IMR-90 (cell line): Measurements from ENCODE around the gene EBF3.

Experiments
- BHLHE40 ChIP-seq: fragments of 150-350 bp; IDR thresholded peaks from 2 replicates; pipeline ENCODE4 v1.6.1; 2016; ENCODE audit warnings: mild to moderate bottlenecking, low read depth, low read length
- CEBPB ChIP-seq: IDR thresholded peaks from 2 replicates; pipeline ENCODE4 v1.6.1; 2012; ENCODE audit warnings: low read depth, low read length, improper control_type of control experiment
- CTCF ChIP-seq: conservative IDR thresholded peaks from 2 replicates; pipeline ENCODE4 v1.5.1; 2012; ENCODE audit warnings: mild to moderate bottlenecking, low read depth, low read length, improper control_type of control experiment
- ELK1 ChIP-seq: fragments of 150-350 bp; IDR thresholded peaks from 2 replicates; pipeline ENCODE4 v1.6.1; 2016; ENCODE audit warnings: low read depth, mild to moderate bottlenecking, low read length, moderate library complexity, borderline replicate concordance
- FOS ChIP-seq: fragments of 150-350 bp; IDR thresholded peaks from 2 replicates; pipeline ENCODE4 v1.6.1; 2016; ENCODE audit warnings: low read depth, low read length
- MAFK ChIP-seq: IDR thresholded peaks from 2 replicates; pipeline ENCODE4 v1.6.1; 2012; ENCODE audit warnings: low read depth, low read length, improper control_type of control experiment
- MAZ ChIP-seq: IDR thresholded peaks from 2 replicates; pipeline ENCODE4 v1.6.1; 2012; ENCODE audit warnings: low read depth, mild to moderate bottlenecking, low read length, improper control_type of control experiment, moderate library complexity, borderline replicate concordance
- NFE2L2 ChIP-seq: fragments of 150-350 bp; IDR thresholded peaks from 2 replicates; pipeline ENCODE4 v1.6.1; 2016; ENCODE audit warnings: low read depth, mild to moderate bottlenecking, low read length
- POLR2A ChIP-seq: IDR thresholded peaks from 2 replicates; pipeline ENCODE4 v1.6.1; 2012; ENCODE audit warnings: mild to moderate bottlenecking, low read depth, low read length
- RAD21 ChIP-seq: IDR thresholded peaks from 2 replicates; pipeline ENCODE4 v1.6.1; 2012; ENCODE audit warnings: low read length, improper control_type of control experiment
- RFX5 ChIP-seq: IDR thresholded peaks from 2 replicates; pipeline ENCODE4 v1.8.0; 2012; ENCODE audit warnings: low read depth, mild to moderate bottlenecking, low read length, moderate library complexity
- SMC3 ChIP-seq: fragments of 150-350 bp; IDR thresholded peaks from 2 replicates; pipeline ENCODE4 v1.6.1; 2016; ENCODE audit warnings: low read depth, mild to moderate bottlenecking, antibody characterized with exemption, low read length, moderate library complexity

GRCh38 chr10:129982825-129983224 is 18.8 kb upstream of the EBF3 start:
- TF ChIP-seq BHLHE40 (no peak), POLR2A (no peak), MAZ (no peak), CTCF (no peak), RAD21 (no peak), CEBPB (no peak), NFE2L2 (no peak), RFX5 (no peak), SMC3 (no peak), ELK1 (no peak), FOS (no peak), MAFK (no peak)
